SK-N-SH treated with all-trans-retinoic acid at 6 μM for 48 hours (cell line): Measurements from ENCODE around the gene VDAC1.

ENCODE experiments used
- ATAC-seq: fragments of 200-7000 bp; cut with Tn5 transposase; 3 replicates; pipeline ENCODE4 v1.9.1; 2020; ENCODE audit warnings: mild to moderate bottlenecking, moderate library complexity
- ARNTL ChIP-seq: fragments of 450-650 bp; formaldehyde crosslinking; IDR thresholded peaks from 2 replicates; pipeline ENCODE4 v1.5.0; 2020; ENCODE audit warnings: low read depth, mild to moderate bottlenecking, moderate library complexity, borderline replicate concordance
- CSDC2 ChIP-seq: fragments of 250-450 bp; sonication (Bioruptor Pico); IDR thresholded peaks from 2 replicates; pipeline ENCODE4 v1.5.0; 2020; ENCODE audit warnings: mild to moderate bottlenecking, moderate library complexity
- ESRRG ChIP-seq: fragments of 250-450 bp; sonication (Bioruptor Pico); IDR thresholded peaks from 2 replicates; pipeline ENCODE4 v1.6.1; 2021; ENCODE audit warnings: mild to moderate bottlenecking
- GLIS3 ChIP-seq: fragments of 250-450 bp; sonication (Bioruptor Pico); IDR thresholded peaks from 2 replicates; pipeline ENCODE4 v1.5.0; 2020; ENCODE audit warnings: mild to moderate bottlenecking, moderate library complexity
- ISL1 ChIP-seq: fragments of 250-450 bp; sonication (Bioruptor Pico); IDR thresholded peaks from 2 replicates; pipeline ENCODE4 v2.1.2; 2022; ENCODE audit warnings: mild to moderate bottlenecking, moderate library complexity
- OSR1 ChIP-seq: fragments of 250-450 bp; sonication (Bioruptor Pico); IDR thresholded peaks from 2 replicates; pipeline ENCODE4 v1.8.0; 2022; ENCODE audit warnings: moderate library complexity, mild to moderate bottlenecking, inconsistent platforms
- PPARA ChIP-seq: fragments of 250-450 bp; sonication (Bioruptor Pico); IDR thresholded peaks from 2 replicates; pipeline ENCODE4 v1.5.0; 2020; ENCODE audit warnings: mild to moderate bottlenecking, borderline replicate concordance
- RARB ChIP-seq: fragments of 250-450 bp; sonication (Bioruptor Pico); IDR thresholded peaks from 2 replicates; pipeline ENCODE4 v1.8.0; 2021; ENCODE audit warnings: mild to moderate bottlenecking, moderate library complexity
- SNAI2 ChIP-seq: fragments of 250-450 bp; sonication (Bioruptor Pico); IDR thresholded peaks from 2 replicates; pipeline ENCODE4 v1.5.0; 2020; ENCODE audit warnings: mild to moderate bottlenecking, moderate library complexity
- TCF4 ChIP-seq: fragments of 250-450 bp; sonication (Bioruptor Pico); IDR thresholded peaks from 2 replicates; pipeline ENCODE4 v1.8.0; 2021; ENCODE audit warnings: mild to moderate bottlenecking, moderate library complexity, borderline replicate concordance
- TOX ChIP-seq: fragments of 250-450 bp; sonication (Bioruptor Pico); IDR thresholded peaks from 2 replicates; pipeline ENCODE4 v1.8.0; 2021; ENCODE audit warnings: mild to moderate bottlenecking, moderate library complexity, borderline replicate concordance
- ZC3H10 ChIP-seq: fragments of 250-450 bp; sonication (Bioruptor Pico); IDR thresholded peaks from 2 replicates; pipeline ENCODE4 v1.5.1; 2021; ENCODE audit warnings: mild to moderate bottlenecking, moderate library complexity
- ZFP3 ChIP-seq: fragments of 250-450 bp; sonication (Bioruptor Pico); IDR thresholded peaks from 2 replicates; pipeline ENCODE4 v1.5.0; 2020; ENCODE audit warnings: mild to moderate bottlenecking, moderate library complexity
- ZFP30 ChIP-seq: fragments of 450-650 bp; formaldehyde crosslinking; IDR thresholded peaks from 2 replicates; pipeline ENCODE4 v1.5.0; 2022; ENCODE audit warnings: mild to moderate bottlenecking, moderate library complexity
- ZNF565 ChIP-seq: fragments of 450-650 bp; formaldehyde crosslinking; conservative IDR thresholded peaks from 2 replicates; pipeline ENCODE4 v1.5.0; 2020; ENCODE audit warnings: low read depth, mild to moderate bottlenecking, moderate library complexity
- ZNF70 ChIP-seq: fragments of 450-650 bp; formaldehyde crosslinking; IDR thresholded peaks from 2 replicates; pipeline ENCODE4 v1.5.0; 2020; ENCODE audit warnings: mild to moderate bottlenecking, moderate library complexity
- ZNF8 ChIP-seq: fragments of 450-650 bp; formaldehyde crosslinking; IDR thresholded peaks from 2 replicates; pipeline ENCODE4 v1.5.0; 2020; ENCODE audit warnings: mild to moderate bottlenecking, moderate library complexity
- TF ChIP-seq, protein P1 (sequence below): fragments of 250-450 bp; sonication (Bioruptor Pico); IDR thresholded peaks from 2 replicates; pipeline ENCODE4 v1.5.0; 2020; ENCODE audit warnings: mild to moderate bottlenecking, moderate library complexity
- TF ChIP-seq, protein P2 (sequence below): fragments of 250-450 bp; sonication (Bioruptor Pico); IDR thresholded peaks from 2 replicates; pipeline ENCODE4 v1.5.1; 2020; ENCODE audit warnings: low read depth, mild to moderate bottlenecking, moderate library complexity
- TF ChIP-seq, protein P3 (sequence below): fragments of 250-450 bp; sonication (Bioruptor Pico); IDR thresholded peaks from 2 replicates; pipeline ENCODE4 v1.8.0; 2021; ENCODE audit warnings: low read depth, mild to moderate bottlenecking, moderate library complexity, borderline replicate concordance
- TF ChIP-seq, protein P4 (sequence below): fragments of 250-450 bp; sonication (Bioruptor Pico); IDR thresholded peaks from 2 replicates; pipeline ENCODE4 v1.8.0; 2020; ENCODE audit warnings: mild to moderate bottlenecking, moderate library complexity, borderline replicate concordance
- TF ChIP-seq, protein P5 (sequence below): fragments of 250-450 bp; sonication (Bioruptor Pico); IDR thresholded peaks from 2 replicates; pipeline ENCODE4 v1.5.1; 2021; ENCODE audit warnings: mild to moderate bottlenecking, moderate library complexity

Gene VDAC1

DNA sequence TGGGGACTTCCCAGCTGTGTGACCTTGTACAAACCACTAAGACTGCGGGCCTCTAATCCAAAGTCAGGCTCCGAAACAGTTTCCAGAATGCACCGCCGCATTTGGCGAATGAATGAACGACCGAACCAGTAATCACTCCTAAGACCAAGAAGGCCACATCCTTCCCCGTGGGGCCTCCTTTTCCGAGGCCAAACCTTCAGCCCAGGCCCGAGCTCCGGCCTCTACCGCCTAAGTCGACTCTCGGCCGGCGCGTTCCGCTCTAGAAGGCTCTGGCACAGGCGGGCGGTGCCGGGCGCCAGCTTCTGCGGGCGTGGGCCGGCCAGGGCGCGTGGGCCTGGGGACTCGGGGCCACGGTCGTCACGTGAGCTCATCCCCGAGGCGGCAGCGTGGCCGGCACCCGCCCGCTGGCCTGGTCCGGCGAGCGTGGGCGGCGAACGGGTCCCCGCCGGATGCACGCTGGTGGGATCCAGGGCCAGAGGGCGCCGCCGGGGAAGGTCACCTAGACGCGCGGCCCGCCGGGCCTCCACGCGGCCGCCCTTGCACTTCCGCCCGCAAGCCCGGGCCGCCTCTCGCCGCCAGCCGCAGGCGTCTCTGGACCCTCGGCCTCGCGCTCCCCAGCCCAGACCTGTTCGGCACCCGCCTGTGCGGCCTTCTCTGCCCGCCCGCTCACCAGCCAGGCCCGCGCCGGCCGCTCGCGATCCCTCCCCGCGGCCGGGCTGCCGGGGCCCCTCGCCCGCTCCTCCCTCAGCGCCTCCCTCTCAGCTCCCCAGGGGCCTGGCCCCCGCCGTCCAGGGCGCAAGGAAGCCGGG, 754 bp downstream of the VDAC1 start (continued):
- TF ChIP-seq, protein P1, sequence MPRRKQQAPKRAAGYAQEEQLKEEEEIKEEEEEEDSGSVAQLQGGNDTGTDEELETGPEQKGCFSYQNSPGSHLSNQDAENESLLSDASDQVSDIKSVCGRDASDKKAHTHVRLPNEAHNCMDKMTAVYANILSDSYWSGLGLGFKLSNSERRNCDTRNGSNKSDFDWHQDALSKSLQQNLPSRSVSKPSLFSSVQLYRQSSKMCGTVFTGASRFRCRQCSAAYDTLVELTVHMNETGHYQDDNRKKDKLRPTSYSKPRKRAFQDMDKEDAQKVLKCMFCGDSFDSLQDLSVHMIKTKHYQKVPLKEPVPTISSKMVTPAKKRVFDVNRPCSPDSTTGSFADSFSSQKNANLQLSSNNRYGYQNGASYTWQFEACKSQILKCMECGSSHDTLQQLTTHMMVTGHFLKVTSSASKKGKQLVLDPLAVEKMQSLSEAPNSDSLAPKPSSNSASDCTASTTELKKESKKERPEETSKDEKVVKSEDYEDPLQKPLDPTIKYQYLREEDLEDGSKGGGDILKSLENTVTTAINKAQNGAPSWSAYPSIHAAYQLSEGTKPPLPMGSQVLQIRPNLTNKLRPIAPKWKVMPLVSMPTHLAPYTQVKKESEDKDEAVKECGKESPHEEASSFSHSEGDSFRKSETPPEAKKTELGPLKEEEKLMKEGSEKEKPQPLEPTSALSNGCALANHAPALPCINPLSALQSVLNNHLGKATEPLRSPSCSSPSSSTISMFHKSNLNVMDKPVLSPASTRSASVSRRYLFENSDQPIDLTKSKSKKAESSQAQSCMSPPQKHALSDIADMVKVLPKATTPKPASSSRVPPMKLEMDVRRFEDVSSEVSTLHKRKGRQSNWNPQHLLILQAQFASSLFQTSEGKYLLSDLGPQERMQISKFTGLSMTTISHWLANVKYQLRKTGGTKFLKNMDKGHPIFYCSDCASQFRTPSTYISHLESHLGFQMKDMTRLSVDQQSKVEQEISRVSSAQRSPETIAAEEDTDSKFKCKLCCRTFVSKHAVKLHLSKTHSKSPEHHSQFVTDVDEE, result no peak
- TF ChIP-seq ZNF565 (CRISPR knock-in tag) (no peak), TCF4 (CRISPR knock-in tag) (no peak), ISL1 (CRISPR knock-in tag) (no peak), ZC3H10 (CRISPR knock-in tag) (no peak), ZNF70 (CRISPR knock-in tag) (no peak), OSR1 (CRISPR knock-in tag) (no peak), ARNTL (no peak), PPARA (CRISPR knock-in tag) (no peak)
- TF ChIP-seq, protein P2, sequence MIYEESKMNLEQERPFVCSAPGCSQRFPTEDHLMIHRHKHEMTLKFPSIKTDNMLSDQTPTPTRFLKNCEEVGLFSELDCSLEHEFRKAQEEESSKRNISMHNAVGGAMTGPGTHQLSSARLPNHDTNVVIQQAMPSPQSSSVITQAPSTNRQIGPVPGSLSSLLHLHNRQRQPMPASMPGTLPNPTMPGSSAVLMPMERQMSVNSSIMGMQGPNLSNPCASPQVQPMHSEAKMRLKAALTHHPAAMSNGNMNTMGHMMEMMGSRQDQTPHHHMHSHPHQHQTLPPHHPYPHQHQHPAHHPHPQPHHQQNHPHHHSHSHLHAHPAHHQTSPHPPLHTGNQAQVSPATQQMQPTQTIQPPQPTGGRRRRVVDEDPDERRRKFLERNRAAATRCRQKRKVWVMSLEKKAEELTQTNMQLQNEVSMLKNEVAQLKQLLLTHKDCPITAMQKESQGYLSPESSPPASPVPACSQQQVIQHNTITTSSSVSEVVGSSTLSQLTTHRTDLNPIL (CRISPR knock-in tag), result no peak
- TF ChIP-seq, all 23 proteins: peak for 0

DNA sequence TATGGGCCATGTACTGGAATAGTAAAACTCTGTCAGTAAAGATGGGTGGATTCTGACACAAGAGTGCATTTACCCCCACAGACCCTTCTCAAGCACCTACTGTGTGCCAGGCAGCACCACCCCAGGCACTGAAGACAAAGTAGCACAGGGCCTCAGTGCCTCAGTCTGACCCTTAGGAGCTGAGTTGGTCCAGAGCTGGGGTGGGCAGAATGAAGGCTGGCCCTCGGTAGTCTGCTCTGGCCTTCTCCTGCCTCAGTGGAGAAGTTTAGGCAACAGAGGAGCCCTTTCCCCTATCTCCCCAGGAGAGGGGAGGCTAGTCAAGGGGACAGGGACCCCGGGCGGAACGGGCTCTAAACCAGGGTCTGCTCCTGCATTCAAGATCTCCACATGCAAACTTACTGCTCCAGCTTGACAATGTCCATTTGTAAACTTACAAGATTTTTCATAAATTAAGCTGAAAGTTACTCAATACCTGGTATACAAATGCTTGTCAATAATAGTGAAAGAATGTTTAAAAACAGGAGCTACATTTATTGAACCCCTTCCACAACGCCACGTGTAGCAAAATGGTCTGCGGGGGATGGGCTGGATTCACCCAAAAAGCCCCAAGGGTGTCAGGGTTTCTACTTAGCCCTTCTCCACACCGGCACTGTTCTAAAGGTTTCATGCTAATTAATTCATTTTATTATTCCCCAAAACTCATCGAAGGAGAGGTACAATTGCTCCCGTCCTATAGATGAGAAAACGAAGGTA, 1.5 kb downstream of the VDAC1 start:
- no peak for ATAC-seq
- no peak for TF ChIP-seq TOX (CRISPR knock-in tag)
- no peak for TF ChIP-seq PPARA (CRISPR knock-in tag)
- TF ChIP-seq OSR1 (CRISPR knock-in tag), result no peak
- TF ChIP-seq ZFP30 (CRISPR knock-in tag), result no peak
- TF ChIP-seq ZNF565 (CRISPR knock-in tag), result no peak
- TF ChIP-seq ZFP3 (CRISPR knock-in tag), result no peak
- TF ChIP-seq, protein P1, result no peak
- TF ChIP-seq, protein P3, sequence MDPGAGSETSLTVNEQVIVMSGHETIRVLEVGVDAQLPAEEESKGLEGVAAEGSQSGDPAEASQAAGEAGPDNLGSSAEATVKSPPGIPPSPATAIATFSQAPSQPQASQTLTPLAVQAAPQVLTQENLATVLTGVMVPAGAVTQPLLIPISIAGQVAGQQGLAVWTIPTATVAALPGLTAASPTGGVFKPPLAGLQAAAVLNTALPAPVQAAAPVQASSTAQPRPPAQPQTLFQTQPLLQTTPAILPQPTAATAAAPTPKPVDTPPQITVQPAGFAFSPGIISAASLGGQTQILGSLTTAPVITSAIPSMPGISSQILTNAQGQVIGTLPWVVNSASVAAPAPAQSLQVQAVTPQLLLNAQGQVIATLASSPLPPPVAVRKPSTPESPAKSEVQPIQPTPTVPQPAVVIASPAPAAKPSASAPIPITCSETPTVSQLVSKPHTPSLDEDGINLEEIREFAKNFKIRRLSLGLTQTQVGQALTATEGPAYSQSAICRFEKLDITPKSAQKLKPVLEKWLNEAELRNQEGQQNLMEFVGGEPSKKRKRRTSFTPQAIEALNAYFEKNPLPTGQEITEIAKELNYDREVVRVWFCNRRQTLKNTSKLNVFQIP (CRISPR knock-in tag), result no peak
- TF ChIP-seq ESRRG (CRISPR knock-in tag), result no peak
- no peak for TF ChIP-seq ZNF8 (CRISPR knock-in tag)
- no peak for TF ChIP-seq RARB
- TF ChIP-seq, all 23 proteins: peak for 0

DNA sequence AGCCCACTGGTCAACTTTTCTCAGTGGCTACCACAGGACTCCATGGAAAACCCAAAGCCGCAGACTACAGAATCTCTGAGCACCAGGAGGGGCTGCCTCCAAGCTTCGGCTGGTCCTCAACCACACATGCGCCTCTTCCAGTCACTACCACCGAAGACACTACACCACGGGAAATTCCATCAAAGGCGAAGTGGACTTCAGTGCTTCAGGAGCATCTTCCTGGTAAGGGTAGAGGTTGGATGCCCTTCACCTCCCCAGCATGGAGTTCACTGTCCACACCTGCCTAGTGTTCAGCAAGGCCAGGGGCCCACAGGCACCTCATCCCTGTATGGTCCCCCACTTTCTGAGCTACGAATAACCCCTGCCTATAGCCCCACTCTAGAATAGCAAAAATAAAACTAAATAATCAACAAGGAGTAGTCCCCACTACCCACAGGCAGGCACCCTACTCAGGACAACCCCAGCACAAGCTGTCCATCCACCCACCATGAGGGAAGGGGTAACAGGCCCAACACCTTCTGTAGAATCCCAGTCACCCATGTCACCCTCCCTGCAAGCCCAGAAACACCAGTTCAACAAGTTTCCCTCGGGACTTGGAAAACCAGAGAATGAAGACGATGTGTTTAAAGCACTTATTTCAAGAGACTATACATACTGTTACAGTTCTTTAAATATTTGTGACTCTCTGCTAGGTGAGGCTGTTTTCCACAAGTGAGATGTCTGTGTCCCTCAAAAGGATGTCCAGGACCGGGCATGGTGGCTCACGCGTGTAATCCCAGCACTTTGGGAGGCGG, 2.6 kb downstream of the VDAC1 start:
- no peak for ATAC-seq
- TF ChIP-seq PPARA (CRISPR knock-in tag) (no peak), RARB (no peak), ZFP30 (CRISPR knock-in tag) (no peak), TCF4 (CRISPR knock-in tag) (no peak), ISL1 (CRISPR knock-in tag) (no peak), SNAI2 (CRISPR knock-in tag) (no peak), TOX (CRISPR knock-in tag) (no peak), ZNF70 (CRISPR knock-in tag) (no peak), ZC3H10 (CRISPR knock-in tag) (no peak), CSDC2 (no peak), ESRRG (CRISPR knock-in tag) (no peak), ZFP3 (CRISPR knock-in tag) (no peak), GLIS3 (no peak), OSR1 (CRISPR knock-in tag) (no peak)
- TF ChIP-seq, protein P4, sequence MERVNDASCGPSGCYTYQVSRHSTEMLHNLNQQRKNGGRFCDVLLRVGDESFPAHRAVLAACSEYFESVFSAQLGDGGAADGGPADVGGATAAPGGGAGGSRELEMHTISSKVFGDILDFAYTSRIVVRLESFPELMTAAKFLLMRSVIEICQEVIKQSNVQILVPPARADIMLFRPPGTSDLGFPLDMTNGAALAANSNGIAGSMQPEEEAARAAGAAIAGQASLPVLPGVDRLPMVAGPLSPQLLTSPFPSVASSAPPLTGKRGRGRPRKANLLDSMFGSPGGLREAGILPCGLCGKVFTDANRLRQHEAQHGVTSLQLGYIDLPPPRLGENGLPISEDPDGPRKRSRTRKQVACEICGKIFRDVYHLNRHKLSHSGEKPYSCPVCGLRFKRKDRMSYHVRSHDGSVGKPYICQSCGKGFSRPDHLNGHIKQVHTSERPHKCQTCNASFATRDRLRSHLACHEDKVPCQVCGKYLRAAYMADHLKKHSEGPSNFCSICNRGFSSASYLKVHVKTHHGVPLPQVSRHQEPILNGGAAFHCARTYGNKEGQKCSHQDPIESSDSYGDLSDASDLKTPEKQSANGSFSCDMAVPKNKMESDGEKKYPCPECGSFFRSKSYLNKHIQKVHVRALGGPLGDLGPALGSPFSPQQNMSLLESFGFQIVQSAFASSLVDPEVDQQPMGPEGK (CRISPR knock-in tag), result no peak
- TF ChIP-seq, protein P5, sequence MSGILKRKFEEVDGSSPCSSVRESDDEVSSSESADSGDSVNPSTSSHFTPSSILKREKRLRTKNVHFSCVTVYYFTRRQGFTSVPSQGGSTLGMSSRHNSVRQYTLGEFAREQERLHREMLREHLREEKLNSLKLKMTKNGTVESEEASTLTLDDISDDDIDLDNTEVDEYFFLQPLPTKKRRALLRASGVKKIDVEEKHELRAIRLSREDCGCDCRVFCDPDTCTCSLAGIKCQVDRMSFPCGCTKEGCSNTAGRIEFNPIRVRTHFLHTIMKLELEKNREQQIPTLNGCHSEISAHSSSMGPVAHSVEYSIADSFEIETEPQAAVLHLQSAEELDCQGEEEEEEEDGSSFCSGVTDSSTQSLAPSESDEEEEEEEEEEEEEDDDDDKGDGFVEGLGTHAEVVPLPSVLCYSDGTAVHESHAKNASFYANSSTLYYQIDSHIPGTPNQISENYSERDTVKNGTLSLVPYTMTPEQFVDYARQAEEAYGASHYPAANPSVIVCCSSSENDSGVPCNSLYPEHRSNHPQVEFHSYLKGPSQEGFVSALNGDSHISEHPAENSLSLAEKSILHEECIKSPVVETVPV, result no peak
